Testis (tissue), 3 donors: ENCODE data around the gene GOLT1B. TPM values are rescaled to one million over a fixed set of nuclear protein-coding genes. Genes with fewer than 3 reads are reported as not detected.

Experiments used
- DNase-seq: peaks from one replicate; pipeline ENCODE4 v3.0.0-alpha.2; 2019
- H3K27ac ChIP-seq, 2 donors: fragments of 200-600 bp; sonication (generic); one replicate each; pipeline ENCODE4 v1.5.1; 2019
- H3K27me3 ChIP-seq: fragments of 200-600 bp; sonication (generic); one replicate; pipeline ENCODE4 v1.5.1; 2019
- H3K36me3 ChIP-seq: fragments of 200-600 bp; sonication (generic); one replicate; pipeline ENCODE4 v1.5.1; 2017; ENCODE audit warnings: low read depth; ENCODE audit errors: missing control alignments
- H3K4me1 ChIP-seq: fragments of 200-600 bp; sonication (generic); one replicate; pipeline ENCODE4 v1.5.1; 2019
- H3K4me3 ChIP-seq, 2 donors: fragments of 200-600 bp; sonication (generic); one replicate each; pipeline ENCODE4 v1.5.1; 2017 to 2019
- H3K9me3 ChIP-seq: fragments of 200-600 bp; sonication (generic); one replicate; pipeline ENCODE4 v1.5.1; 2017
- CTCF ChIP-seq, 3 experiments: fragments of 450-650 bp in 2 of 3; fragments of 200-600 bp in 1 of 3; sonication (generic) in 1 of 3; IDR thresholded peaks; one replicate each; pipeline ENCODE4 v1.5.1; 2016 to 2019; ENCODE audit warnings: antibody characterized with exemption in 3 of 3, mild to moderate bottlenecking in 2 of 3, moderate library complexity in 1 of 3
- POLR2A ChIP-seq: fragments of 450-650 bp; IDR thresholded peaks from one replicate; pipeline ENCODE4 v1.6.1; 2017; ENCODE audit warnings: antibody characterized with exemption, mild to moderate bottlenecking, moderate library complexity
- WGBS, 2 donors: methylation state at CpG; one replicate each; pipeline ENCODE4 v1.1.5; 2018; 5-methylcytosine and 5-hydroxymethylcytosine counted together
- intact Hi-C: fragments of 100-400 bp; cut with DNase I; formaldehyde crosslinking; loops from one replicate; pipeline ENCODE4 v1.15.1; 2023; ENCODE audit warnings: low total_unique reads
- polyA plus RNA-seq: library from polyadenylated mRNA; stranded (reverse); fragments of 350-450 nt; fragmentation: Illumina TruSeq; extraction: RNeasy Lipid Tissue Mini Kit (QIAGEN cat#74804); gene quantifications from one replicate; pipeline ENCODE4 v1.2.3, GENCODE V29; 2014; ENCODE audit warnings: low read depth, low replicate concordance; ENCODE audit not compliant: insufficient read depth
- total RNA-seq, 2 donors: library from RNA; depleted of rRNA; stranded (reverse); fragments of >200 nt; gene quantifications; one replicate each; pipeline ENCODE4 v1.2.3, GENCODE V29; 2016

GOLT1B gene
- total and polyA plus RNA-seq, 3 donors from 2014 or later = 13.7 to 24.6 (median 13.9) TPM

DNA sequence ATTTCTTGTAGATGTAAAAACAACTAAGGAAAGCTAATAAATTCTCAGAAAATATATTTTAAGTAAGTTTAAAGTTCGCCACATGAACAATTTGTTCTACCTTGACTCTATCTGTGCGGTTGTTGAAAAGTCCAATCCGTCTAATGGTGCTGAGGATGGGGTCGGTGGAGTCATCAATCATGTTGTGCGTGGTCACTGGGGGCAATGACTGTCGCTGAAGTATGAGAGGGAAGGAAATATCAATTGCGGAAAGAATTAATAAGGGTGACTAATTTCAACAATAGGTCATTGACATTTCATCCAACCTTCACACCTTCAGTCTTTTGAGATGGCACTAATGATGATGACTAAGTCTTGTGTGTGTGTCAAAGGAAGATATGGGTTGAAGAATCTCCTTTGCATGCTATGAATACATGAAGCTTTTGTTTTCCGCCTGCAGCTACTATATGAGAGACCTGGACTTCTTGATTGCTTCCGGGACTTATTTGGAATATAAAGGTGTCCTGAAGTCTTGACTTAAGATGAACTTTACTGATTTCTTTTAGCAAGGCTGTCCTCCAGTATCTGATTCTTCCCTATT lies 56.6 kb downstream of the GOLT1B start:
- WGBS, 2 donors = 63 to 68% methylated on average over 9 of the region's 9 CpGs
- Histone ChIP-seq H3K9me3 (no peaks in the 10 kb centered on the region), H3K27me3 (no peaks in the 10 kb centered on the region), H3K4me3 (no peak overlapping the region), H3K4me1 (no peaks in the 10 kb centered on the region), H3K27ac (no peak overlapping the region), H3K36me3 (no peaks in the 10 kb centered on the region)
- intact Hi-C loops = no loop called here
- no peak for DNase-seq
- TF ChIP-seq CTCF (IDR thresholded peaks at IDR 0.05) (no peak), POLR2A (no peak)

DNA sequence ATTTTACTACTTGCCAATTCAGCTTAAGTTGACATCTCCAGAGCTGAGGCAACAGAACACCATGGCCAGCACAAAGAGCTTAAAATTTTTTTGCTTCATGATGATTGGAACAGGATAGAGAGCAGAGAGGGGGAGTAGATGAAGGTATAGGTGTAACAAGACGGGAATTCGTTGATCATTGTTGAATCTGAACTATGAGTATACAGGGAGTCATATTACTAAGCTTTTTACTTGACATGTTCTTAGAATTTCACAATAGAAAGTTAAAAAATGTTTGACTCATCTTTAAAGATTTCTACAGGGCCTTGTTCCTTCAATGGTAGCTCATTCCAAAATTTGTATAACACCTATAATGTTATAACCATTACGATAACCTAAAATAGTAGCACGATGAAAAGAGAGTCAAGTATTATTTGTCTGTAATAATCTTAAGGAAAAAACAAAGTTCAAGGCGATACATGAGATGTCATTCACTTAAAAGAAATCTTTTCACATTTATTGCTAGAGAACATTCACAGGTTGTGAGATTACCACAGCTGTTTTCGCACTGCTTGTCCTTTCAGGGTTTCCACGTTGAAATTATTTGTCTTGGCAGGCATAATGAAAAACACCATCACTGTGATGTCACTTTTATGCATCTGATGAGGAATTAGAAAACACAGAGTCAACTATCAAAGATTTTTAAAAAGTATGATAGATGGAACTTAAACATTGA lies 58.4 kb downstream of the GOLT1B start:
- Histone ChIP-seq H3K36me3 (no peaks in the 10 kb centered on the region), H3K27ac (no peak overlapping the region), H3K9me3 (no peaks in the 10 kb centered on the region), H3K27me3 (no peaks in the 10 kb centered on the region), H3K4me1 (no peaks in the 10 kb centered on the region), H3K4me3 (no peak overlapping the region)
- DNase-seq = no peak
- 75% methylated on average over 7 of the region's 7 CpGs for WGBS, 2 donors
- intact Hi-C loops = no loop called here
- TF ChIP-seq POLR2A = no peak
- no peak for TF ChIP-seq CTCF (IDR thresholded peaks at IDR 0.05)

GRCh38 chr12:21561158-21561557 lies 59.6 kb downstream of the GOLT1B start:
- 35 to 47% methylated on average over 2 of the region's 2 CpGs for WGBS, 2 donors
- Histone ChIP-seq H3K4me1 (no peaks in the 10 kb centered on the region), H3K27ac (no peak overlapping the region), H3K4me3 (no peak overlapping the region), H3K27me3 (no peaks in the 10 kb centered on the region), H3K9me3 (no peaks in the 10 kb centered on the region), H3K36me3 (no peaks in the 10 kb centered on the region)
- TF ChIP-seq POLR2A = no peak
- no peak for TF ChIP-seq CTCF (IDR thresholded peaks at IDR 0.05)
- intact Hi-C loops = no loop called here
- no peak for DNase-seq

GRCh38 chr12:21562859-21563258 lies 61.3 kb downstream of the GOLT1B start:
- no peaks in the 10 kb centered on the region for H3K9me3 ChIP-seq
- intact Hi-C loops = no loop called here
- 68 to 74% methylated on average over 2 of the region's 2 CpGs for WGBS, 2 donors
- no peak overlapping the region for H3K4me3 ChIP-seq
- no peaks in the 10 kb centered on the region for H3K36me3 ChIP-seq
- H3K4me1 ChIP-seq = no peaks in the 10 kb centered on the region
- no peaks in the 10 kb centered on the region for H3K27me3 ChIP-seq
- TF ChIP-seq CTCF (IDR thresholded peaks at IDR 0.05) = no peak
- no peak for TF ChIP-seq POLR2A
- no peak overlapping the region for H3K27ac ChIP-seq
- DNase-seq = no peak
